H1 (cell line): ENCODE results near the gene ISM1. TPM values are rescaled to one million over a fixed set of nuclear protein-coding genes. Genes with fewer than 3 reads are reported as not detected.

Source experiments
- CTCF ChIA-PET: fragments of 300-600 bp; sonication (Branson Sonifier 250); formaldehyde crosslinking; loops from one replicate; lab custom pipeline; 2021; ENCODE audit not compliant: partially characterized antibody; lab: Charles Lee
- POLR2A ChIA-PET: fragments of 300-600 bp; sonication (Branson Sonifier 250); formaldehyde crosslinking; loops from one replicate; lab custom pipeline; 2021; ENCODE audit warnings: inconsistent platforms; ENCODE audit not compliant: partially characterized antibody; lab: Charles Lee
- DNase-seq, 2 experiments: peaks; one replicate each; pipeline versions ENCODE4 v3.0.0 to v3.0.0-alpha.2; 2010 to 2022; ENCODE audit warnings: low spot score in 2 of 2, low read depth in 1 of 2, mixed read lengths in 1 of 2
- FAIRE-seq: peaks from 2 replicates; lab custom pipeline; 2011; peaks lifted over from hg19 to GRCh38; lab: Jason Lieb, UNC
- H2AFZ ChIP-seq: 2 replicates; pipeline ENCODE4 v1.8.1; 2012; ENCODE audit warnings: low read length, inconsistent platforms
- H2AK5ac ChIP-seq: 2 replicates; pipeline ENCODE4 v1.6.1; 2013; ENCODE audit warnings: low read depth, low read length
- H2BK120ac ChIP-seq: replicated peaks from 2 replicates; pipeline ENCODE3; 2013; ENCODE audit warnings: low read depth, low read length, inconsistent platforms
- H2BK12ac ChIP-seq: 2 replicates; pipeline ENCODE4 v1.6.1; 2013; ENCODE audit warnings: low read depth, low read length
- H2BK15ac ChIP-seq: 2 replicates; pipeline ENCODE4 v1.6.1; 2013; ENCODE audit warnings: low read length
- H2BK20ac ChIP-seq: 2 replicates; pipeline ENCODE4 v1.6.1; 2013; ENCODE audit warnings: low read length
- H2BK5ac ChIP-seq: 2 replicates; pipeline ENCODE4 v1.6.1; 2013; ENCODE audit warnings: low read depth, low read length
- H3K14ac ChIP-seq: 2 replicates; pipeline ENCODE4 v1.6.1; 2013; ENCODE audit warnings: inconsistent platforms; ENCODE audit not compliant: insufficient read length
- H3K18ac ChIP-seq: 2 replicates; pipeline ENCODE4 v1.6.1; 2013; ENCODE audit warnings: low read length; ENCODE audit errors: extremely low read depth
- H3K23ac ChIP-seq: 2 replicates; pipeline ENCODE4 v1.6.1; 2013; ENCODE audit warnings: inconsistent platforms; ENCODE audit not compliant: insufficient read length
- H3K23me2 ChIP-seq: 2 replicates; pipeline ENCODE4 v1.6.1; 2013; ENCODE audit warnings: low read depth, low read length
- H3K27ac ChIP-seq: 2 replicates; pipeline ENCODE4 v1.6.1; 2011; ENCODE audit warnings: low read depth, low read length, inconsistent platforms
- H3K27me3 ChIP-seq, 4 experiments: replicated peaks in 1 of 4; 1 replicate in 1 of 4; 2 replicates in 3 of 4; pipeline versions ENCODE4 v1.6.1 to v1.8.1; 2011 to 2013; ENCODE audit warnings: low read length in 3 of 4, mild to moderate bottlenecking in 3 of 4, inconsistent platforms in 2 of 4, mixed read lengths in 2 of 4, moderate library complexity in 1 of 4; ENCODE audit not compliant: control insufficient read depth in 3 of 4, insufficient read depth in 3 of 4; ENCODE audit errors: extremely low read depth in 1 of 4
- H3K36me3 ChIP-seq, 4 experiments: 2 replicates each; pipeline versions ENCODE4 v1.6.1 to v1.8.1; 2011 to 2013; ENCODE audit warnings: mild to moderate bottlenecking in 4 of 4, low read length in 3 of 4, moderate library complexity in 2 of 4, control low read depth in 1 of 4, inconsistent platforms in 1 of 4; ENCODE audit not compliant: insufficient read depth in 4 of 4, control insufficient read depth in 2 of 4
- H3K4ac ChIP-seq: replicated peaks from 2 replicates; pipeline ENCODE3; 2013; ENCODE audit warnings: low read length, low read depth, mixed read lengths, inconsistent platforms; ENCODE audit not compliant: insufficient read length
- H3K4me1 ChIP-seq, 4 experiments: replicated peaks in 1 of 4; 1 replicate in 1 of 4; 2 replicates in 3 of 4; pipeline versions ENCODE4 v1.6.1 to v1.8.1; 2011 to 2013; ENCODE audit warnings: low read length in 3 of 4, inconsistent platforms in 2 of 4, mixed read lengths in 1 of 4; ENCODE audit not compliant: insufficient read depth in 4 of 4, control insufficient read depth in 3 of 4
- H3K4me2 ChIP-seq, 2 experiments: 2 replicates each; pipeline versions ENCODE4 v1.6.1 to v1.8.1; 2011 to 2013; ENCODE audit warnings: low read depth in 2 of 2, low read length in 2 of 2, control low read depth in 1 of 2, inconsistent platforms in 1 of 2, mild to moderate bottlenecking in 1 of 2; ENCODE audit not compliant: insufficient read depth in 1 of 2
- H3K4me3 ChIP-seq, 4 experiments: fragments of 200-600, 300-600 bp in 1 of 4; sonication (generic), shearing (Covaris generic), sonication (Bioruptor Twin) in 1 of 4; 2 replicates each; pipeline versions ENCODE4 v1.5.1 to v1.8.1; 2011 to 2016; ENCODE audit warnings: low read length in 4 of 4, low read depth in 3 of 4, control low read depth in 2 of 4, inconsistent platforms in 2 of 4, mild to moderate bottlenecking in 2 of 4, mixed read lengths in 1 of 4, moderate library complexity in 1 of 4; ENCODE audit not compliant: insufficient read depth in 2 of 4; ENCODE audit errors: extremely low read depth in 1 of 4
- H3K56ac ChIP-seq: replicated peaks from 2 replicates; pipeline ENCODE3; 2013; ENCODE audit warnings: low read depth, mild to moderate bottlenecking, mixed read lengths, low read length, inconsistent platforms; ENCODE audit not compliant: insufficient read length
- H3K79me1 ChIP-seq: 2 replicates; pipeline ENCODE4 v1.6.1; 2013; ENCODE audit warnings: low read depth, low read length, control low read depth
- H3K79me2 ChIP-seq, 2 experiments: 2 replicates each; pipeline versions ENCODE4 v1.6.1 to v1.8.1; 2012 to 2013; ENCODE audit warnings: low read length in 2 of 2, mild to moderate bottlenecking in 2 of 2, inconsistent platforms in 1 of 2; ENCODE audit not compliant: insufficient read depth in 2 of 2, control insufficient read depth in 1 of 2
- H3K9ac ChIP-seq, 4 experiments: replicated peaks in 1 of 4; 1 replicate in 1 of 4; 2 replicates in 3 of 4; pipeline versions ENCODE4 v1.6.1 to v1.8.1; 2011 to 2013; ENCODE audit warnings: low read depth in 3 of 4, low read length in 3 of 4, control low read depth in 2 of 4, mild to moderate bottlenecking in 2 of 4, moderate library complexity in 2 of 4, inconsistent platforms in 1 of 4; ENCODE audit errors: extremely low read depth in 1 of 4
- H3K9me3 ChIP-seq, 2 experiments: 2 replicates each; pipeline versions ENCODE4 v1.6.1 to v1.8.1; 2012 to 2013; ENCODE audit warnings: mild to moderate bottlenecking in 2 of 2, moderate library complexity in 2 of 2, control low read depth in 1 of 2, inconsistent platforms in 1 of 2, low read depth in 1 of 2, low read length in 1 of 2, mixed read lengths in 1 of 2; ENCODE audit not compliant: insufficient read depth in 2 of 2
- H4K20me1 ChIP-seq, 2 experiments: replicated peaks in 1 of 2; 2 replicates each; pipeline versions ENCODE3 to v1.8.1; 2011 to 2013; ENCODE audit warnings: inconsistent platforms in 2 of 2, low read length in 2 of 2, mild to moderate bottlenecking in 1 of 2; ENCODE audit not compliant: insufficient read depth in 2 of 2, control insufficient read depth in 1 of 2
- H4K5ac ChIP-seq: 2 replicates; pipeline ENCODE4 v1.6.1; 2013; ENCODE audit warnings: low read length, low read depth, mixed read lengths, inconsistent platforms; ENCODE audit not compliant: insufficient read length
- H4K8ac ChIP-seq: 2 replicates; pipeline ENCODE4 v1.8.0; 2013; ENCODE audit warnings: mild to moderate bottlenecking, moderate library complexity, low read length, inconsistent platforms; ENCODE audit not compliant: insufficient read depth; ENCODE audit errors: extremely low read depth
- H4K91ac ChIP-seq: replicated peaks from 2 replicates; pipeline ENCODE3; 2013; ENCODE audit warnings: low read length, mixed read lengths, inconsistent platforms; ENCODE audit not compliant: insufficient read length
- ATF2 ChIP-seq: IDR thresholded peaks from 2 replicates; pipeline ENCODE4 v1.6.1; 2012; ENCODE audit warnings: low read length, inconsistent platforms
- PHF8 ChIP-seq: fragments of 200-600 bp; sonication (generic); conservative IDR thresholded peaks from 2 replicates; pipeline ENCODE4 v1.7.1; 2012; ENCODE audit warnings: low read depth, mild to moderate bottlenecking, inconsistent platforms, low read length, moderate library complexity
- POLR2AphosphoS5 ChIP-seq: IDR thresholded peaks from 2 replicates; pipeline ENCODE4 v1.6.1; 2011; ENCODE audit warnings: low read depth, low read length
- SP1 ChIP-seq: IDR thresholded peaks from 2 replicates; pipeline ENCODE4 v1.6.1; 2011; ENCODE audit warnings: low read depth, low read length
- USF2 ChIP-seq: IDR thresholded peaks from 2 replicates; pipeline ENCODE4 v1.6.1; 2011; ENCODE audit warnings: low read length, improper control_type of control experiment
- WGBS, 2 experiments: shearing (Covaris generic) in 1 of 2; methylation state at CpG; one replicate each; pipeline versions ENCODE4 v1.1.6 to v1.1.7; 2013 to 2015; ENCODE audit warnings: low lambda C conversion rate in 2 of 2, mixed read lengths in 2 of 2, inconsistent platforms in 1 of 2, low coverage in 1 of 2, missing lambda C conversion rate in 1 of 2; ENCODE audit not compliant: insufficient replicate concordance in 2 of 2, insufficient coverage in 1 of 2, insufficient read length in 1 of 2; ENCODE audit errors: extremely low coverage in 1 of 2, missing lambda C conversion rate in 1 of 2; 5-methylcytosine and 5-hydroxymethylcytosine counted together
- long read RNA-seq, 2 experiments: library from RNA in 1 of 2; library from capped mRNA in 1 of 2; stranded (forward); transcript quantifications; one replicate each; pipeline ENCODE4 v2.0.0, GENCODE V29; 2021; ENCODE audit warnings: inconsistent platforms in 1 of 2
- polyA minus RNA-seq, 3 experiments: library from RNA; depleted of rRNA, polyadenylated mRNA; stranded (reverse); fragments of >200 nt; gene quantifications; 1 replicate in 2 of 3; 2 replicates in 1 of 3; pipeline ENCODE4 v1.2.3, GENCODE V29; 2011
- polyA plus RNA-seq, 7 experiments: library from polyadenylated mRNA; depleted of rRNA in 3 of 7; stranded (reverse) in 5 of 7; unstranded in 2 of 7; fragments of >200 nt in 5 of 7; fragments of 200-250 nt in 2 of 7; gene quantifications; 1 replicate in 5 of 7; 2 replicates in 1 of 7; 4 replicates in 1 of 7; pipeline versions ENCODE4 v1.2.1 to v1.2.3, GENCODE V29; 2011 to 2013; ENCODE audit warnings: missing spikeins in 2 of 7, mixed read lengths in 2 of 7
- total RNA-seq: library from RNA; stranded (reverse); fragmentation: NEBNext Ultra II Directional; extraction: Animal tissue kit (Norgen Biotek cat#: 25700); gene quantifications from 2 replicates; pipeline ENCODE4 v1.2.1, GENCODE V29; 2021

The ISM1 gene
- total RNA-seq = 0.78 and 0.97 TPM in 2 replicates
- polyA plus RNA-seq (2011; rRNA removed) = 0.35 and 0.62 TPM in 2 replicates
- 0.52 TPM for polyA plus RNA-seq (2011; cell fraction: cytosol; rRNA removed)
- 0.74 TPM for polyA plus RNA-seq (2011; cell fraction: nucleus; rRNA removed)
- 0.75 to 1.1 TPM (median 0.83 TPM) in 4 replicates for polyA plus RNA-seq (2012, experiment 1 of 2)
- polyA plus RNA-seq (2012, experiment 2 of 2) = 0.49 TPM
- polyA plus RNA-seq (2013, experiment 1 of 2) = 0.51 TPM
- 0.68 TPM for polyA plus RNA-seq (2013, experiment 2 of 2)
- polyA minus RNA-seq (2011; rRNA and poly(A)+ RNA removed) = 0.50 and 0.78 TPM in 2 replicates
- not detected for polyA minus RNA-seq (2011; cell fraction: cytosol; rRNA and poly(A)+ RNA removed)
- polyA minus RNA-seq (2011; cell fraction: nucleus; rRNA and poly(A)+ RNA removed) = 1.1 TPM
- long read RNA-seq, experiment 1, partial matches to known transcripts = 0 of 4 reads
- long read RNA-seq, experiment 1, other reads (novel, unspliced or antisense) = 2 of 4 reads
- long read RNA-seq, experiment 2 = 0 reads

DNA sequence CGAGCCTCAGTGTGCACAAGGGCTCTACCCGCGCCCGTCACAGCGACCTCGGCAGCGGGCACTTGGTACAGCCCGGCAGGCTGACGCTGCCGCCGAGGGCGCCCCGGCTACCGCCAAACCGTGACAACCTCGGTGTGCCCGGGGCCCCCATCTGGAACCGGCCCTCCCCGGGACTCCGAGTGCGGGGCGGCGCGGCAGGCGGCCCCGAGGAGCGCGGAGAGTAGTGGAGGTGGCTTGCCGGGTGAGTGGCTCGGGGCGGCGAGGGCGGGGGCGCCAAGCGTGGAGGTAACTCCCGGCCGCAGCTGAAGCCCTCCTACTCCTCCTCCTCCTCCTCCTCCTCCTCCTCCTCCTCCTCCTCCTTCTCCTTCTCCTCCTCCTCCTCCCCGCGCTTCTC lies at the start of gene ISM1:
TSS of gene ISM1 (plus strand) at position 371 of the 394 bp plus-strand sequence. CDS start 503 bp downstream, outside the sequence.
- peak within 1 kb of the TSS; percentile 75 for H2AFZ ChIP-seq
- ChIA-PET POLR2A (interaction anchor here (1.0 to 1.1 kb wide), 2 partner anchors 34 to 82 kb away, joined by 3 to 4 read pairs; no protein-coding TSS in a partner anchor), CTCF (interaction anchor here (1.0 kb wide), 1 partner anchor 73 kb away, joined by 3 read pairs; no protein-coding TSS in a partner anchor)
- H2AK5ac ChIP-seq = no peak within 1 kb of the TSS
- no peak within 1 kb of the TSS for H3K27ac ChIP-seq
- no peak within 1 kb of the TSS for H3K14ac ChIP-seq
- no peaks in the 10 kb centered on the region for H3K36me3 ChIP-seq
- H3K27me3 ChIP-seq = peaks cover 10 to 56% (median 40%) of the 10 kb centered on the region in 4 experiments
- no peak within 1 kb of the TSS for H2BK120ac ChIP-seq
- H3K79me2 ChIP-seq = no peaks in the 10 kb centered on the region
- H2BK5ac ChIP-seq = no peak within 1 kb of the TSS
- H3K4me2 ChIP-seq = peak within 1 kb of the TSS; percentile 82 to 99
- H4K5ac ChIP-seq = no peak within 1 kb of the TSS
- peaks cover 0 to 3% (median 2%) of the 10 kb centered on the region in 4 experiments; a peak in 3 of 7 replicates for H3K4me1 ChIP-seq
- DNase-seq = peak in 1 of 2 experiments; percentile 73
- H3K9ac ChIP-seq = no peak within 1 kb of the TSS
- H3K79me1 ChIP-seq = no peaks in the 10 kb centered on the region
- peak within 1 kb of the TSS; percentile 43 to 81 (median 64) for H3K4me3 ChIP-seq
- peaks cover 18% of the 10 kb centered on the region; the same call in 1 of the 2 replicates for H3K23me2 ChIP-seq
- FAIRE-seq = no peak
- H3K18ac ChIP-seq = peak within 1 kb of the TSS; percentile 25
- no peaks in the 10 kb centered on the region for H3K9me3 ChIP-seq
- no peak within 1 kb of the TSS; the same call in none of the 2 replicates for H4K8ac ChIP-seq
- no peak within 1 kb of the TSS for H3K23ac ChIP-seq
- no peak within 1 kb of the TSS for H2BK20ac ChIP-seq
- 0 out of 2 replicates have a peak within 1 kb of the TSS, but pooled peaks have one; percentile 27 for H2BK12ac ChIP-seq
- no peak within 1 kb of the TSS for H2BK15ac ChIP-seq
- H3K4ac ChIP-seq = no peak within 1 kb of the TSS
- WGBS, 2 experiments = 3% methylated on average over 28 of the region's 39 CpGs; no CpG with 5 or more reads in 1 of the 2 experiments
- H3K56ac ChIP-seq = no peak within 1 kb of the TSS
- H4K91ac ChIP-seq = no peak within 1 kb of the TSS
- H4K20me1 ChIP-seq = peaks cover 0 to 1% of the 10 kb centered on the region in 2 experiments
- TF ChIP-seq ATF2 = no peak
- TF ChIP-seq PHF8 = 0 out of 2 replicates have a peak, but pooled peaks have one; percentile 13
- TF ChIP-seq POLR2AphosphoS5 = no peak
- TF ChIP-seq USF2 = no peak
- no peak for TF ChIP-seq SP1
